Measurements from ENCODE around the gene STEAP3. TPM values are rescaled to one million over a fixed set of nuclear protein-coding genes. Genes with fewer than 3 reads are reported as not detected.

Gene STEAP3
- total RNA-seq, 1 donor = 1.5 TPM

DNA sequence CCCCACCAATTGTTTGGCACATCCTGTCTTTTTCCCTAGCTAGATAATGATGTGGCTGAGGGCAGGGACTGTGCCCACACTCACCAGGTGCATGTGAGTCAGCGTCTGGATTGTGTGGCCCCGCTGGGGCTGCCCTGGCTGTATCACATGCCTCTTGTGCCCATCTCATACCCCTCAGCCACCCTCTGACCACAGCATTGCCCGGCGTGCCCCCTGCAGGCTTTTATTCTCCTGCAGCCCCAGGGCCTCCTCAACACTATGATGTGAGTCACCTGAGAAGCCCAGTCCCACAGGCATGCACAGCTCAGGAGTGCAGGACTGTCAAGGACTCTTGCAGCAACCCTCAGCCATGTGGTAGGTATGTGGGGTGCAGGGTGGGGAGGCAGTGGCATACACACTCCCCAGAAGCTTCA, 14.8 kb upstream of the STEAP3 start:
- Histone ChIP-seq H3K27me3 (ENCODE audit: insufficient read depth, low read length) (no peaks in the 10 kb centered on the region), H3K4me1 (ENCODE audit: insufficient read depth, low read length) (no peaks in the 10 kb centered on the region), H3K9me3 (ENCODE audit: low read depth, low read length) (no peaks in the 10 kb centered on the region), H3K4me3 (ENCODE audit: low read length) (no peak overlapping the region)

DNA sequence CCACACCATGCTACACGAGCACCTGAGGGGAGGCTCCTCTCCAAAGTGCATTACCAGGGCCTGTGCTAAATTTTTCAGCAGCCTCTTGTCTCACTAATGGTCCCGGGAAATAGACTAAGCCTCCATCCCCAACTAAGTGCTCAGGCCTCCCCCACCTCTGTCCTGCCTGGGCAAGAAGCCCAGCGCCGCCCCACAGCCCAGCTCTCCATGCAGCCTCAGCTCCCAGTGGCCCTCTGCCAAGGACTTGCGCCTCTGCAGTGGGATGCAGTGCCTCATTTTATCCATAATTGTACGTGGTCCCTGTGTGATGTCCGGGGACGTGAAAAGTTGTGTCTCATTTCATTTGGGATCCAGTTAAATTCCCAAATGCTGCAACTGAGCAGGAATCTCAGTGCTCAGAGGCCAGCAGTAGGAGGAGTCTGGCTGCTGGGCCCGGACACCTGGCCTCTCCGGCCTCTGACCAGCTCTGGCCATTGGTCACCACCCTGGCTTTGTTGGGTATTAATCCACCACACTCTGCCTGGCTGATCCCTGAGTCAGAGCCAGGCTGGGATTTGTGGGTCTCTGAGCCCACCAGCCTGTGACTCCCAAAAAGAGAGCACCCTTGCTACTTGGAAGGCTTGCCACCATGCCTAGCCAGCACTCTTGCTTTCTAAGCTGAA, 11.4 kb upstream of the STEAP3 start:
- no peaks in the 10 kb centered on the region for H3K9me3 ChIP-seq (ENCODE audit: low read depth, low read length)
- H3K4me3 ChIP-seq (ENCODE audit: low read length) = no peak overlapping the region
- no peaks in the 10 kb centered on the region for H3K27me3 ChIP-seq (ENCODE audit: insufficient read depth, low read length)
- H3K4me1 ChIP-seq (ENCODE audit: insufficient read depth, low read length) = no peaks in the 10 kb centered on the region

DNA sequence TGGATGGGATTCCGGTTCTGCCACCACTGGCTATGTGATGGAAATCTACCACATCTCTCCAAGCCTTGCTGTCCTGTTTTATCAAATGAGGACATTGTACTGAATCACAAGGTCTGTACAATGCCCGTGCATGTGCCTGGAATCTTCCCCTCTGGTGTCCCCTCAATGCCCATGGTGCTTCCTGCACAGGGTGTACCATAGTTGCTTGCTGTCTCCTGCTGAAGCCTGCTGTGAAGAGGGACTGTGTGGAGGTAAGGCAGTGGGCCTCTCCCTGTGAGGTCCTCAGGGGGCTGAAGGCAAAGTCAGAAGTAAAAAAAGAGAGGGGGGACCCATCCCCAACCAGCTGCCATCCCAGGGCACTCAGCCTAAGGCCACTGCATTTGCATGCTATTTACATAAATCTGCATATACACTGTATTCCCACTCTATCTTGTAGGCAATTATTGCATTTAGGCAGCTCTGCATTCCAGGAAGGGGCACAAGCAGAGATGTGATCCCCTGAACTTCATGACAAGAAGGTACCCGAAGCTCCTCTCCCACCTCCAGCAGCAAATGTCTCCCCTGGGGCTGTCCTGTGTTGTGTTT, 9.1 kb upstream of the STEAP3 start:
- Histone ChIP-seq H3K4me3 (ENCODE audit: low read length) (no peak overlapping the region), H3K4me1 (ENCODE audit: insufficient read depth, low read length) (no peaks in the 10 kb centered on the region), H3K9me3 (ENCODE audit: low read depth, low read length) (no peaks in the 10 kb centered on the region), H3K27me3 (ENCODE audit: insufficient read depth, low read length) (no peaks in the 10 kb centered on the region)

DNA sequence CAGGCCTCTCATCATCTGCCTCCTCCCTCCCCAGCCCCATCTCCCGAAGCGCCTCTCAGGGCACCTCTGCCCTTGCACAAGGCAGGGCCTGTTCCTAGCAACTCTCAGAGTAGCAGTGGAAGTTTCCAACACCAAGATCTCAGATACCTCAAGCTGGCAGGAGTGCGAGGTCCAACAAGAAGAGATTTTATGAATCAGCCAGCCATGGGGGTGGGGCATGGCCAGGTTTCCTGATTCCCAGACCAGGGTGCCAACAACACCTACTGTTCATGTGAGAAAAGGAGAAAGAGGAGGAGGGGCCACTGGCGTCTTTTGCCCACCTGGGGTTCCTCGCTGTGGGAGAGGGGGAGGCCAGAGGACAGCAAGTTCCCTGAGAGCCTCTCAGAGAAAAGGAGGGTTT, 6.6 kb upstream of the STEAP3 start:
- H3K27me3 ChIP-seq (ENCODE audit: insufficient read depth, low read length) = no peaks in the 10 kb centered on the region
- no peak overlapping the region for H3K4me3 ChIP-seq (ENCODE audit: low read length)
- H3K4me1 ChIP-seq (ENCODE audit: insufficient read depth, low read length) = no peaks in the 10 kb centered on the region
- no peaks in the 10 kb centered on the region for H3K9me3 ChIP-seq (ENCODE audit: low read depth, low read length)

DNA sequence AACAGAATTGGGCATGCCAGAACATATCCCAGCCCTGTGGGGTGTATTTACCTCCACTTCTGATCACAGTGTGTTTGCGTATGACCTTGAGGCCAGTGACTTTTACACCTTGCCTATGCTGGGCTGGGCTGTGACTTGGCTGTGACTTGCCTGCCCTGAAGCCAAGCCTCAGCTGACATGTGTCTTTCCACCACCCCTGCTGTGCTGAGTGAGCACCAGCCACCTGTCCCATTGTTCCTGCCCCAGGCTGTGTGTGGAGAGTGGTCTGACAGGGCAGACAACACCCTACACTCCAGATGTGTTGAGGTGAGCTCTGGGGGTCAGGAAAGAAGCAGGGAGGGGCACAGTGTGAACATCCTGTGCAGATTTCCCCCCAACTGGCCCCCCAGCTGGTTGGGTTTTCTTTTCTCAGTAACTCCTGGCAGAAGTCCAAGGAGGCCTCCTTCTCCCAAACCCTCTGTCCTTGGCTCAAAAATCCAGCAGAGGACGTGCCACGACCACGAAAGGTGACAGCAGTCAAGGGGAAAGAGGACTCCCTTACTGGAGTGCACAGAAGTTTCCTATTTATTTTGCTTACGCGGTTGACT, 5.1 kb upstream of the STEAP3 start:
- Histone ChIP-seq H3K9me3 (ENCODE audit: low read depth, low read length) (no peaks in the 10 kb centered on the region), H3K27me3 (ENCODE audit: insufficient read depth, low read length) (no peaks in the 10 kb centered on the region), H3K4me1 (ENCODE audit: insufficient read depth, low read length) (no peaks in the 10 kb centered on the region), H3K4me3 (ENCODE audit: low read length) (no peak overlapping the region)

DNA sequence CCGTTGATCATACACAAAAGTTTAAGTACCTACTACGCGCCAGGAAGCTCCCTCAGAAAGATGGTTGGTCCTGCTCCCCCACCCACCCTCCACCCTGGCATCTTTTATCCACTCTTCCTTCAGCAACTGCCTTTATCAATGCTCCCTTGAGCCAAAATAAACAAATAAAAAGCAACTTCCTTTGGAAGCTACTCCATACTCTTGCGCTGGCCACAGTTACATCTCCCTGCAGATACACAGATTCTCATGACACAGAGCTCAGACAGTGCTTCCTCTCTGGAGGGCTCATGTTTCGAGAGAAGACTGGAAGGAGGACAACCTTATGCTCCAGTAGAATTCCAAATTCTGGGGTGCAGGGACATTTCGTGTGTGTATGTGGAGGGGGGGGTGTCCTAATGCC, 3.8 kb upstream of the STEAP3 start:
- H3K27me3 ChIP-seq (ENCODE audit: insufficient read depth, low read length) = peaks cover 3% of the 10 kb centered on the region
- no peaks in the 10 kb centered on the region for H3K9me3 ChIP-seq (ENCODE audit: low read depth, low read length)
- H3K4me3 ChIP-seq (ENCODE audit: low read length) = no peak overlapping the region
- H3K4me1 ChIP-seq (ENCODE audit: insufficient read depth, low read length) = peaks cover 10% of the 10 kb centered on the region

DNA sequence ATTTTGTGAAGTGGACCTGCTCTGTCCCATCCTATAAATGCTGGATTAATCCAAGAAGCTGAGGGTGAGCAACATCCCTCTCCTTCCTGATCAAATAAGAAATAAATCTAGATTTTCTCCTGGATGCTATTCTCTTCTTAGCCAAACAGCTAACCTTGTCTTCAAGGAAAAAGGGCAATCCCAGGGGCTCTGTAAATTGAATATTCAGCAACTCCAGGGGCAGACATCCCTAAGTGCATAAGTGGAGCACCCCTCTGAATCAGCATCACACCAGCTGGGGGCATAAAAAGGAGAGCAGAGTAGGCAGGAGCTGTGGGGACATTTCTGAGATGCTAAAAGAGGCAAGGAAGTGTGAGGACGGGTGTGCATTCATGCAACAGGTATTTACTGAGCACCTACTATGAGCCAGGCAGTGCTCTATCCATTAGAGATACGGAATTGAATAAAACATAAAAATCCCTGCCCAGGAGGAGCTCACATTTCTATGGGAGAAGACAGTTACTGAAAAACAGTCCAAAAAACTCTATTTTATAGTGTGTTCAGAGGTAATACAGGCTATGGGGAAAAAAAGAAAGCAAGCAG, 2.8 kb upstream of the STEAP3 start:
- no peaks in the 10 kb centered on the region for H3K9me3 ChIP-seq (ENCODE audit: low read depth, low read length)
- H3K4me3 ChIP-seq (ENCODE audit: low read length) = no peak overlapping the region
- peaks cover 14% of the 10 kb centered on the region for H3K4me1 ChIP-seq (ENCODE audit: insufficient read depth, low read length)
- peaks cover 3% of the 10 kb centered on the region for H3K27me3 ChIP-seq (ENCODE audit: insufficient read depth, low read length)

DNA sequence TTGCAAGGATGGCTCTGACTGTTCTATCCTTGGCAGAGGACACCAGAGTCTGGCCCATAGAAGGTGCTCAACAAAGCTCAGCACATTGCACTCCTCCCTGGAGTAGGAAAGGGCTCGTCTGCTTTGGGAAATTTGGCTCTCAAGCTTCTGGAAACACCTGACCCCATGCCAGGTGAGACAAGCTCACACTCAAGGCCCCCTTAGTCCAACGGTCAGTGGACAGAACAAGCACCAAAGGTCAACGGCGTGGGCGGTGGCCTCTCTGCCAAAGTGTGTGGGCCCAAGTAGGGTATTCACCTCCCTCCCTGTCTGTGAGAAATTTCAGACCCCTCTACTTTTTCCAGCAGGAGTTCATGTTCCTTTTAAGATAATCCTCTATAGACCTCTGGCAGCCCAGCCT, 2.0 kb upstream of the STEAP3 start:
- H3K9me3 ChIP-seq (ENCODE audit: low read depth, low read length) = no peaks in the 10 kb centered on the region
- peaks cover 14% of the 10 kb centered on the region for H3K4me1 ChIP-seq (ENCODE audit: insufficient read depth, low read length)
- peaks cover 3% of the 10 kb centered on the region for H3K27me3 ChIP-seq (ENCODE audit: insufficient read depth, low read length)
- no peak overlapping the region for H3K4me3 ChIP-seq (ENCODE audit: low read length)

DNA sequence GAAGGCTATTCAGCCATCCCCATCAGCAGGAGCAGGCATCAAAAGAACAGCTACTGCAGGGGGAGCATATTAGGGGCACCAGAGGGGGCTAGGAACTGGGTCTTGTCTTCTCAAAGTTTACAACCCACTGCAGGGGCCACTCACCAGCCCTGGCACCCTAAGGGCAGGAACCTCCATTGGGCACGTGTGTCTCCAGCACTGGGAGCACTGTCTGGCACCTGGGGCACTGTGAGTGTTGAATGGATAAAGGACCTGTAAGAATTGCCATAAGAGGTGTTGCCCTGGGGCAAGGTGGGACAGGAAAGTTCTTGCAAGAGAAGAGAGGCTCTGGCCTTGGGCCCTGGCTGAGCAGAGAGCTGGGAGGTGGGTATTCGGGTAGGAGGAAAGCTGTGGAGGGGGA, 1.4 kb upstream of the STEAP3 start:
- H3K4me3 ChIP-seq (ENCODE audit: low read length) = no peak overlapping the region
- peaks cover 3% of the 10 kb centered on the region for H3K27me3 ChIP-seq (ENCODE audit: insufficient read depth, low read length)
- no peaks in the 10 kb centered on the region for H3K9me3 ChIP-seq (ENCODE audit: low read depth, low read length)
- H3K4me1 ChIP-seq (ENCODE audit: insufficient read depth, low read length) = peaks cover 14% of the 10 kb centered on the region

DNA sequence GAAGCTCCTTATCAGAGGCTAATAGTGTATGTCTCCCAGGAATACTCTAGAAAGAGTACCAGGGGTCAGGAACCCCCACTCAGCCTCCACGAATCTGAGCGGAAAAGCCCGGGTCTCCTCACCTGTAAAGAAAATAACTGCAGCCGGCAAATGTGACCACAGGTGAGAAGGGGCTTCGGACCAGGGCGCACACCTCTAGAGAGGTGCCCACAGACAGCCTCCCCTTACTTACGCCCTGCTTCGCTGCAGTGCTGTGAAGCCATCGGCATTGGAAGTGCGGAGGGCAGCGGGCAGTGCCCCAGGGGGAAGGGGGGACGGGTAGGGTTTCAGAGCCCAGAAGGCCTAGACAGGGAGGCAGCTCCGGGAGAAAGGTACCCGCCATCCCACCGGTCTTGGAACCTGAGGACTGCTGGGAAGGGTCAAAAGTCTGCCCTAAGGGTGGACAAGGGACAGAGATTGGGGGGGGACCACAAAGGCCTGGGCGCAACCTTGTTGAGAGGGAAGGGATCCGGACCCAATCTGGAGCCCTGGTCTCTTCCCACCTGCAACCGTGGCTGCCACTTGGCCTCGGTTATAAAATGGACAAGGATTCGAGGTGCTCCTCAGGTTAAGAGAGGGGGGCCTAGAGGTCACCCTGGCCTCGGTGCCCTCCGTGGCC, 642 bp upstream of the STEAP3 start:
- H3K4me1 ChIP-seq (ENCODE audit: insufficient read depth, low read length) = peaks cover 14% of the 10 kb centered on the region
- peak overlapping the region; percentile 32 for H3K4me3 ChIP-seq (ENCODE audit: low read length)
- H3K27me3 ChIP-seq (ENCODE audit: insufficient read depth, low read length) = peaks cover 3% of the 10 kb centered on the region
- H3K9me3 ChIP-seq (ENCODE audit: low read depth, low read length) = no peaks in the 10 kb centered on the region

DNA sequence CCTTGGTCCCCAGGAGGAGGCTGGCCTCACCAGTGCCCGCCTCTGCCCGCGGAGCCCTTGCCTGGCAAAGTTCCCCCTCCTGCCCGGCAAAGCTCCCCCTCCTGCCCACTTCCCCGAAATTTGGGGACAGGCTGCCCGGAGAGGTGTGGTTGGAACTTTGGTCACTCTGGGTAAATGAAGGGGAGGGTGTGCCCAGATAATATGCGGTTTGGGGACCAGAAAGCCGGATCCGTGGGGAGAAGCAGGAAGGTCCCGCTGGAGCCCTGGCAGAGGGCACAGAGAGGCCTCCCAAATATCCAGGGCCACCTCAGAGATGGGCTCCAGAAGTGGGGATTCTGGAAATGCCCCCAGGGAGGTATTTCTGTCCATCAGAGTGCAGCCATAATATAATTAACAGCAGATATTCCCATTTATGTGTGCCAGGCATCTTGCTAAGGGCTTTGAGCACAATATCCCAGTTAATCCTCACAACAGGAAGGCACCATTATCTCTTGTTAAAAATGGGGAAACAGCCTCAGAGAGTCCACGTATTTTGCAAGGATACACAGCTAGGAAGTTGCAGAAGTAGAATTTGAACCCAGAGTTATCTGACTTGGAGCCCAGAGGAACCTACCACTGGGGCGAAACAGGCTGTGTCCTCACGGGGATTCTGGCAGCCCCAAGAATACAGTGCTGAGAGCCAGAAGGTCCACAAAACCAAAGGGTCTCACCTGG, 914 bp downstream of the STEAP3 start:
- peak overlapping the region; percentile 32 for H3K4me3 ChIP-seq (ENCODE audit: low read length)
- peaks cover 14% of the 10 kb centered on the region for H3K4me1 ChIP-seq (ENCODE audit: insufficient read depth, low read length)
- H3K9me3 ChIP-seq (ENCODE audit: low read depth, low read length) = no peaks in the 10 kb centered on the region
- peaks cover 3% of the 10 kb centered on the region for H3K27me3 ChIP-seq (ENCODE audit: insufficient read depth, low read length)

DNA sequence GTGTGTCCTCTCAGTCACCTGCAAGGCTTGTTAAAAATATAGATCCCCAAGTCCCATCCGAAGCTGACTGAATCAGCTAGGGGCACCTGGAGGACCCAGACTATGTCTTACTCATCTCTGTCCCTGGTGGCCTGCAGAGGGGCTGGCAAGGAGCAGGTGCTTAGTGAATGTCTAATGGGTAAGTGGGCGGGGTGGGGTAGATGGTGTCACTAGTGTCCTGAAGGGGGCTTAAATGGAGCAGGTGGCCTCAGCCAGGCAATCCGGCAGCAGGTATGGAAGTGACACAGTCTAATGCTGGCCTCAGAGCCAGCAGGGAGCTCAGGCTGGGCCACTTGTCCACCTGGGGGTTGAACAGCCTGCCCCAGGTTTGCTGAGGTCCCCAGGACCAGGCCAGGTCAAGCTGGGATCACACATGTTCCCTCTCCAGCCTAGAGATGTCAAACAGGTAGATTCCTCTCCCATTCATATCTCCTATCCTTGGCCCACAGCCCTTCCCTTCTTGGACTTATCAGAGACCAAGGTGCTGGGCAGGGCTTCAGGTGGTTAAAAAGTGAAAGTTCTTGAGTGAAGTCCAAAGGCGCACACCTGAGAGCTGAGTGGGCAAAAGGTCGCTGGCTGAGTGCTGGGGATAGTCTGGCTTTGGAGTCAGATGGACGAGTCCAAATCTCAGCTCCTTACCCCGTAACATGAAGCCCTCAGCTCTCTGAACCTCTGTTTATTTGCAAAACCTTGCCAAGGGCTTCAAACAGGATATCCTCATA, 1.7 kb downstream of the STEAP3 start:
- Histone ChIP-seq H3K27me3 (ENCODE audit: insufficient read depth, low read length) (peaks cover 3% of the 10 kb centered on the region), H3K4me1 (ENCODE audit: insufficient read depth, low read length) (peaks cover 14% of the 10 kb centered on the region), H3K9me3 (ENCODE audit: low read depth, low read length) (no peaks in the 10 kb centered on the region), H3K4me3 (ENCODE audit: low read length) (no peak overlapping the region)

DNA sequence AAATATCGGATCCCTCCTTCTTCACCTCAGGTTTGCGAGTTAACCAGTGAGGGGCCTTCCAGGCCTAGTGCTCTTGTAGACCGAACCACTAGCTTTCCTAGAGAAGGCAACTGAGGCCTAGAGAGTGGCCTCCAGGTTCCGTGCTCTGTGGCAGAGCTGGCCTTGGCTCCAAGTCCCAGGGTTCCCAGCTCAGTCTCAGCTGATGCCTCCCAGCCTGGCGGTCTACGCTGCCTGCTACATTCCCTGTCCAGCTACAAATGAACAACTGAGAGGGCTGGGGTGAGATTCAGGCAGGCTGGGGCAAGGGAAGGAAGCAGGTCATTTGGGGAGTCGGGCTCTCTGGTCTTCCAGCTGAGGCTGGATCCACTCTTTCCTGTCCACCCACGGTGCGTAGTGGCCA, 2.3 kb downstream of the STEAP3 start:
- H3K4me3 ChIP-seq (ENCODE audit: low read length) = no peak overlapping the region
- no peaks in the 10 kb centered on the region for H3K9me3 ChIP-seq (ENCODE audit: low read depth, low read length)
- peaks cover 3% of the 10 kb centered on the region for H3K27me3 ChIP-seq (ENCODE audit: insufficient read depth, low read length)
- peaks cover 14% of the 10 kb centered on the region for H3K4me1 ChIP-seq (ENCODE audit: insufficient read depth, low read length)

DNA sequence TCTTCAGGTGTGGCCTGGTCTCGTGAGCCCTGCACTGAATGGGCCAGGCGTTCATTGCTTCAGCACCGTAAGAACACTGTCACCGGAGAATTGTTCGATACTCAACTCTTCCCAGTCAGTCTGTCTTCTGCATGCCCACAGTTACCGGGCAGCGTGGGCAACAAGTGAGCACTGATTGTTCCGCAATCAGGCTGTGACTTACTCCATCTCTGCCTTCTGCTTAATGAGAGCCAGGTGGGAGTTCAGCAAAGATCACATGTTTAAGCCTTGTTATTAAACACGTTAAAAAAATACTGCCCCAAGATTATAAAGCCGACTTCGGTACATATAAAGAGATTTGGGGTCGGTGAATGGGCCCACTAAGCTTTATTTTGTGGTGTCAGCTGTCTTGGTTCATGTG, 3.7 kb downstream of the STEAP3 start:
- peaks cover 3% of the 10 kb centered on the region for H3K27me3 ChIP-seq (ENCODE audit: insufficient read depth, low read length)
- H3K9me3 ChIP-seq (ENCODE audit: low read depth, low read length) = no peaks in the 10 kb centered on the region
- peaks cover 14% of the 10 kb centered on the region for H3K4me1 ChIP-seq (ENCODE audit: insufficient read depth, low read length)
- H3K4me3 ChIP-seq (ENCODE audit: low read length) = no peak overlapping the region

Measured in mononuclear cell (primary cell).